SHP77 treated with DMSO at 0.1 percent for 48 hours (cell line): ENCODE results near the gene GLP1R.

ENCODE experiments used
- DNase-seq: peaks from one replicate; lab custom pipeline; 2025; lab: John Stamatoyannopoulos, UW

GLP1R gene

GRCh38 chr6:39044181-39044580 is 4.4 kb upstream of the GLP1R start:
- DNase-seq = no peak

DNA sequence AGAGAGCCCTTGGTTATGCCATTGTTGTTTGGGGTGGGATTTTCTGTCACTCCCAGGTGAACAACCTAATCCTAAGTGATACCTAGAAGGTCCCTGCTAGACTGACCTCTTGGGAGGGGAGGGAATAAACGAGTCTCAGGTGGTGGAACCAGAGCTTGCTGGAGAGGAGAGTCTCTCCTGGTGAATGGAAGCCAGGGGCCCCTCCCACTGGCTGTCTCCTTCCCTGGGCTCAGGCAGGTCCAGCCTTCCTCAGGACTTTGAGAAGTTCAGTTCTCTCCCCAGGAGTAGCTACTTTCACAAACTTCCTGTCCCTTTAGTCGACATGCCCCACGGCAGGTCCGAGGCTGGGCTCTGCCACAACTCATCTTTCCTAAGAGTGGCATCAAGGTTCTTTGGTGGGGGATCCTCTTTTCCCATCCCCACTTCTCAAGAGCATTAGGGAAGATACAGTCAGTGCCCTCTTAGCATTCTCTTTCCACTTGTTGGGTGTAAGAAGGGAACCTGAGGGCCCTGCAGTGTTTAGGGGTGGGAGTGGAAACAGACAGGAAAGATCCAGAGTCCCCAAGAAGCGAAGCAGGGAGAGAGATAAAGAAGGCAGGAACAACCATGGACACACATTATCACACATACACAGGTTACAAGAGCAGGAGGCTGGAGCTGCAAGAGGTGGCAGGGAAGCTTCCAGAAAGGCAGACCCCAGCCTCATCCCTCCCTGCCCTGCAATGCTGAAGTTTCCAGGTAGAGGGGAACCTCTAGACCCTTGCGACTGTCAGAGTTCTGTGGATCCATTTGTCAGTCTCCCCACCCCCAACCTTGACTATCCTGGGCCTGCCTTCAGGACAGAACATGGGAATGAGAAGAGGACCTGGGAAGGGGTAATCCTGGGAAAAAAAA is 900 bp upstream of the GLP1R start:
- no peak for DNase-seq

DNA sequence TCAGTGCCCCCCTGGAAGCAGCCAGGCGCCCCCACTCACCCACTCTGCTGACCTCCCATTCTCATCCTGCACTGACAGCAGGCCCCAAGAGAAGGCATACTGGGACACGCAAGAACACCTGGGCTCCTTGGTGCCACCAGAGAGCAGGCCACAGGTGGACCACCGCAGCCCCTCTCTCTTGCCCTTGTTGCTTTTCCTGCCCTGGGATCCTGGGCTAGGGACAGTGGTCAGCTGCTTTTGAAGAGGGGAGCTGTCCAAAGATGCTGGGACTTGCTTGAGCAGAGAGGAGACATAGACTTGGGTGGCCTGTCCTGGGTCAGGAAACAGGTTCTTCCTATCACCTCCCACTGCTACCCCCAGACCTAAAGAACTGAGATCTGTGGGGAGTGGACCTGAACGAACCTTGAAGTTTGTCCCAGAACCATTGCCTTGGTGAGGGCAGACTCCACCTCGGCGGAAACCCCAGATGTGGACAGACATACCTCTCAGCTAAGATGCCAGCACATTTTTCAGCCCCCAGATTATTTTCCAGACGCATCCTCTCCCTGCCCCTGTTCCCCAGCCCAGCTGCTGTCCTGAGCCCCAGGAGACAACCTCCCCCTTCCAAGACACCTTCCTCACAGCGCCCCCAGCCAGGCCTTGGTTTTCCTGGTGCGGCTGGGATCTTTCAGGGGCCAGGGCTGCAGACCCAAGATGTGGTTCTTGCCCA is 1.1 kb downstream of the GLP1R start:
- DNase-seq = no peak

GRCh38 chr6:39050453-39051112 is 2.0 kb downstream of the GLP1R start:
- no peak for DNase-seq

DNA sequence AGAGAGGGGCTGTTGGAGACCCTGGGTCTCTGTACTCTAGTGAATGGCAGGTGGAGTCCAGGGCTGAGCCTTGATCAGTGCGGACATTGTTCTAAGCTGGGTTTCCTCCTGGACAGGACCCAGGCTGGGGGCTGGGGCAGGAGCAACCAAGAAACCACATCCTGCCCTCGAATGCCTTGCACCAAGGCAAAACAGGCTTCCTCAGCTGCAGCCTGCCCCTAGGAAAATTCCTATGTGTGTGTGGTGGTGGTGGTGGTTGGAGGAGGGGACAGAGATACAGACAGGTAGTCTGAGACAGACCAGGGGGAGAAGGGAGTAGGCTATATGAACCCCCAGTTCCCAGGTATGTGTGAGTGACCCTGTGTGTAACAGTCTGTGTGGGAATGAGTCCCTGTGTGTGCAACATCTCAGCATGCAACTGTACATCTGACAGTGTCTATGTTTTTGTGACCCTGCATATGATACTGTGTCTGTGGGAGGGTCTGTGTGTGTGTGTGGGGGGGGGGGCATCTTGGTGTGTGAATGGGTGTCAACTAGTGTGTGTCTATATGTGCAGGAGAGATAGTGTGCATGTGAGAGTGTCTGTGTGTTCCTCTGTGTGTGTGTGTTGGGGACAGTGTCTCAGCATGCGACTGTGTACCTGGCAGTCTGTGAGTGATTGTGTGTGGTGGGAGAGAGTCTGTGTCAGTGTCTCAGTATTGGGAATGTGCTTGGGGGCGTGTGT is 3.0 kb downstream of the GLP1R start:
- DNase-seq = no peak

- DNase-seq = no peak
Observed at GRCh38 chr6:39053016-39053624, 4.5 kb downstream of the GLP1R start.

- no peak for DNase-seq
Observed at GRCh38 chr6:39053854-39054576, 5.4 kb downstream of the GLP1R start.

DNA sequence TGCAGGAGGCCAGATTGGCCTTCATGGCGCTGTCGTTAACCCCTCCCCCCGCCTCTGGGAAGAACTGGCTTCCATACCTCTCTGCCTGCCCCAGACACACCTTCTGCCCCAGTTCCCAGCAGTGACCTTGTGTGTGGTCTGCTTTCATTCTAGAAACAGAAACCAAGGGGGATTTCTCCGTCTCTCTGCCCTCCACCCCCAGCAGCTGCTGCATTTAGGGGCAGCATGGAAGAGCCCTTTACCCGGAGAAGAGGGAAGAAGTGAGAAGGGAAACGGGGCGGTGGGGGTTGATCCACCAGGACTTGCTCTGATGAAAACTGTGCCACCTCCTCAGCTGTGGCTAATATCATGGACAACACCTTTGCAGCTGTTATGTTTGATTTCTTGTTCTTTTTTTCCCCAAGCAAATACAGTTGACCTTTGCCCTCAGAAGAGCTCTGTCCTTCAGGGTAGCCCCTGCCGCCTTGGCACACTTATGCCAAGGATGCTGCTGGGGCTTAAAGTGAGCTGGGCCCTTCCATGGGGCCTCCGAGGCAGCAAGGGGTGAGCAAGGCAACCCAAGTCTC is 6.1 kb downstream of the GLP1R start:
- DNase-seq = no peak

DNA sequence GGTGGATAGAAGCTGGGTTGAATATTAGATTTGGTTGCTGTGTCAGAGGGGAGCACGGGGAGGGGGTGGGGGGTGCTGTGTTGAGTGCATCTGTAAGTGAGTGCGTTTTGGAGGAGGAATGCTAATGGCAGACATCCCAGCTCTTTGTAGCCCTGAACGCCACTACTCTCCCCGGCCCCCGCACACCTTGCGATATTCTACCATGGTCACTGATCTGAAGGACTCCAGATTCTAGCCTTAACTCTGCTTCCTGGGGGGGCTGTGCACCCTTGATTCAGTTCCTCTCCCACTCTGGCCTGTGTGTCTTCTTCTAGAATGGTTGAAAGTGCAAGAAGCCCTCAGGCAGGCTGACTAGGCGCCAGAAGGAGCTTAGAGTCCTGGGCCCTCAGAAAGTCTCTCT is 7.1 kb downstream of the GLP1R start:
- no peak for DNase-seq

- no peak for DNase-seq
Observed at GRCh38 chr6:39056191-39056590, 7.6 kb downstream of the GLP1R start.

- no peak for DNase-seq
Observed at GRCh38 chr6:39056681-39057080, 8.1 kb downstream of the GLP1R start.

- DNase-seq = no peak
Observed at GRCh38 chr6:39057251-39058155, 8.9 kb downstream of the GLP1R start.

DNA sequence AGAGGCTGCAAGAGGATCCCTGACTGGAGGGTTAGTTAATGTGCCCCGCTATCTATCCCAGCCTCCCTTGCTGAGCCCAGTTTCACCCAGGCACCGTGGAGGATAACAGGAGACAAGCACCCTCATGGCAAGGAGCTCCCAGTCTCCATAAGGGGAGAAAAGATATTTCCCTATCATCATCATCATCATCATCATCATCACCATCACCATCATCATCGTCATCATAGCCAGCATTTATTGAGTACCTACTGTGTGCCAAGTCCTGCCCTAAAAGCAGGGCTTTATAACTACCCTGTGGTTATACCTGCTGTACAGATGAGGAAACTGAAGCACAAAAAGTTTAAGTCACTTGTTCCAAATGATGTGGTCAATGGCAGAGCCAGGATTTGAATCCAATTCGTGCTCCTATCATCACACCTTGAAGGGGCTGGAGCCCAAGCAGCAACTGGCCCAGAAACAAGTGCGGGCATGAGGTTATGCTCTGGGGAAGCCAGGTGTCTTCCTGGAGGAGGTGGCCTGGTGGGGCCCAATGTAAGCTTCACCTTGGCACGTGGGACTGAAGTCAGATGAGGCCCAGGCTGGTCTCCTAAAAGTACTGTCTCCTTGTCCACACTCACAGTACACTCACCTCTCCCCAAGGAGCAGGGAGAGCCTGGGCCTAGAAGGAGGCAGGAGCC is 10.0 kb downstream of the GLP1R start:
- no peak for DNase-seq

- DNase-seq = no peak
Observed at GRCh38 chr6:39059496-39060310, 11.1 kb downstream of the GLP1R start.

DNA sequence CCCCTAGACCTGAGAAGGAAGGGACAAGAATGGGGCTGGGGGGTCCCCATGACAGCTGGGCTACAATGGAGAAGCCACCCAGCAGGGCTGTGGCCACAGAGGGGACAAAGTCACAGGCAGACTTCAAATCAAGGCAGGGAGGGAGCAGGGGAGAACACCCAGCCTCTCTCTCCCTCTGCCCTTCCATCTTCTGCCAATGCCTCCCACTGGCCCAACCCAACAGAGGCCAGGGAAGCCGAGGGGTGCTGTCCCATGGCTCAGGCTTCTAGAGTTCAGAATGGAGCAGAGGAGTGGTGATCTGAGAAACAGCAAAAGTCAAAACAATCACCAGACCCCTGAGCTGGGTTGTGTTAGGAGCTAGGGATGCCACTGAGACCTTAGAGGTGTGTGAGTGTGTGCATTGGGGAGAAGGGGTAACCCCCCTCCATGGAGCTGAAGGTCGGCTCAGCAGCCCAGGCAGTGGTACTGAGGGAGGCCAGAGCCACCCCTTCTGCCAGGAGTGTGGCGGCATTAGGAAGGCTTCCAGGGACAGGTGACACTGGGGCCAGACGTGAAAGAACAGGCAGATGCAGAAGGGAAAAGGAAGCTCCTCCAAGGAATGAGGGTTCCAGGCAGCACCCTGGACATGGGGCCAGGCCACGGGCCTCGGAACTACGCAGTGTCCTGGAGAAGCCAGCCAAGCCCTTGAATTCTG is 12.0 kb downstream of the GLP1R start:
- no peak for DNase-seq

DNA sequence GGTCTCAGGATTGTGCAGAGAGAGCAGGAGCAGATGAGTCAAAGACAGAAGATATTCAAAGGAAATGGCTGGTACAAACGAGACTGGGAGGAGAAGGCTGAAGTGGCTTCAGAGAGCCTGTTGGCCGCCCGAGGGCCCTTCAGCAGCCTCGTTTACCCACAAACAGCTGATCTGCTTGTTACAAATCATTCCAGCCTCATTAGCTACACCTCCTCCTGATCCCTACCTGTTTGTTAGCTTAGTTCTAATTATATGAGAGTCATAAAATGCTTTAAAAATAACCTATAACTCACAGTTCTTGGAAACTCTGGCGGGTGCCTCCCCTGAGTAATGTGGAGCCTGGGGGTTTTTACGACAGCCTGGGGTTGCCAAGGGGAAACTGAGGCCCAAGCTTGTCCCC is 12.6 kb downstream of the GLP1R start:
- DNase-seq = no peak

GRCh38 chr6:39061588-39061987 is 13.0 kb downstream of the GLP1R start:
- no peak for DNase-seq
